ENCODE data around the gene FNDC10.

GRCh38 chr1:1598720-1599029, 1.3 kb downstream of the FNDC10 start:
- TF ChIP-seq MAX (CRISPR knock-in tag; IDR thresholded peaks at IDR 0.05), result no peak
- TF ChIP-seq, protein P1, sequence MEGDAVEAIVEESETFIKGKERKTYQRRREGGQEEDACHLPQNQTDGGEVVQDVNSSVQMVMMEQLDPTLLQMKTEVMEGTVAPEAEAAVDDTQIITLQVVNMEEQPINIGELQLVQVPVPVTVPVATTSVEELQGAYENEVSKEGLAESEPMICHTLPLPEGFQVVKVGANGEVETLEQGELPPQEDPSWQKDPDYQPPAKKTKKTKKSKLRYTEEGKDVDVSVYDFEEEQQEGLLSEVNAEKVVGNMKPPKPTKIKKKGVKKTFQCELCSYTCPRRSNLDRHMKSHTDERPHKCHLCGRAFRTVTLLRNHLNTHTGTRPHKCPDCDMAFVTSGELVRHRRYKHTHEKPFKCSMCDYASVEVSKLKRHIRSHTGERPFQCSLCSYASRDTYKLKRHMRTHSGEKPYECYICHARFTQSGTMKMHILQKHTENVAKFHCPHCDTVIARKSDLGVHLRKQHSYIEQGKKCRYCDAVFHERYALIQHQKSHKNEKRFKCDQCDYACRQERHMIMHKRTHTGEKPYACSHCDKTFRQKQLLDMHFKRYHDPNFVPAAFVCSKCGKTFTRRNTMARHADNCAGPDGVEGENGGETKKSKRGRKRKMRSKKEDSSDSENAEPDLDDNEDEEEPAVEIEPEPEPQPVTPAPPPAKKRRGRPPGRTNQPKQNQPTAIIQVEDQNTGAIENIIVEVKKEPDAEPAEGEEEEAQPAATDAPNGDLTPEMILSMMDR (IDR thresholded peaks at IDR 0.05), result no peak
- TF ChIP-seq TEAD4 (CRISPR knock-in tag; IDR thresholded peaks at IDR 0.05), result no peak
- TF ChIP-seq TCF7 (CRISPR knock-in tag; IDR thresholded peaks at IDR 0.05; ENCODE audit: low read depth), result no peak
- TF ChIP-seq, protein P2, sequence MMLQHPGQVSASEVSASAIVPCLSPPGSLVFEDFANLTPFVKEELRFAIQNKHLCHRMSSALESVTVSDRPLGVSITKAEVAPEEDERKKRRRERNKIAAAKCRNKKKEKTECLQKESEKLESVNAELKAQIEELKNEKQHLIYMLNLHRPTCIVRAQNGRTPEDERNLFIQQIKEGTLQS (CRISPR knock-in tag; conservative IDR thresholded peaks at IDR 0.05), result no peak
- TF ChIP-seq, protein P3, sequence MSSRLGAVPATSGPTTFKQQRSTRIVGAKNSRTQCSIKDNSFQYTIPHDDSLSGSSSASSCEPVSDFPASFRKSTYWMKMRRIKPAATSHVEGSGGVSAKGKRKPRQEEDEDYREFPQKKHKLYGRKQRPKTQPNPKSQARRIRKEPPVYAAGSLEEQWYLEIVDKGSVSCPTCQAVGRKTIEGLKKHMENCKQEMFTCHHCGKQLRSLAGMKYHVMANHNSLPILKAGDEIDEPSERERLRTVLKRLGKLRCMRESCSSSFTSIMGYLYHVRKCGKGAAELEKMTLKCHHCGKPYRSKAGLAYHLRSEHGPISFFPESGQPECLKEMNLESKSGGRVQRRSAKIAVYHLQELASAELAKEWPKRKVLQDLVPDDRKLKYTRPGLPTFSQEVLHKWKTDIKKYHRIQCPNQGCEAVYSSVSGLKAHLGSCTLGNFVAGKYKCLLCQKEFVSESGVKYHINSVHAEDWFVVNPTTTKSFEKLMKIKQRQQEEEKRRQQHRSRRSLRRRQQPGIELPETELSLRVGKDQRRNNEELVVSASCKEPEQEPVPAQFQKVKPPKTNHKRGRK (CRISPR knock-in tag; IDR thresholded peaks at IDR 0.05; ENCODE audit: borderline replicate concordance), result no peak
- no peak for TF ChIP-seq NR2C2 (CRISPR knock-in tag; IDR thresholded peaks at IDR 0.05)
- TF ChIP-seq, protein P4, sequence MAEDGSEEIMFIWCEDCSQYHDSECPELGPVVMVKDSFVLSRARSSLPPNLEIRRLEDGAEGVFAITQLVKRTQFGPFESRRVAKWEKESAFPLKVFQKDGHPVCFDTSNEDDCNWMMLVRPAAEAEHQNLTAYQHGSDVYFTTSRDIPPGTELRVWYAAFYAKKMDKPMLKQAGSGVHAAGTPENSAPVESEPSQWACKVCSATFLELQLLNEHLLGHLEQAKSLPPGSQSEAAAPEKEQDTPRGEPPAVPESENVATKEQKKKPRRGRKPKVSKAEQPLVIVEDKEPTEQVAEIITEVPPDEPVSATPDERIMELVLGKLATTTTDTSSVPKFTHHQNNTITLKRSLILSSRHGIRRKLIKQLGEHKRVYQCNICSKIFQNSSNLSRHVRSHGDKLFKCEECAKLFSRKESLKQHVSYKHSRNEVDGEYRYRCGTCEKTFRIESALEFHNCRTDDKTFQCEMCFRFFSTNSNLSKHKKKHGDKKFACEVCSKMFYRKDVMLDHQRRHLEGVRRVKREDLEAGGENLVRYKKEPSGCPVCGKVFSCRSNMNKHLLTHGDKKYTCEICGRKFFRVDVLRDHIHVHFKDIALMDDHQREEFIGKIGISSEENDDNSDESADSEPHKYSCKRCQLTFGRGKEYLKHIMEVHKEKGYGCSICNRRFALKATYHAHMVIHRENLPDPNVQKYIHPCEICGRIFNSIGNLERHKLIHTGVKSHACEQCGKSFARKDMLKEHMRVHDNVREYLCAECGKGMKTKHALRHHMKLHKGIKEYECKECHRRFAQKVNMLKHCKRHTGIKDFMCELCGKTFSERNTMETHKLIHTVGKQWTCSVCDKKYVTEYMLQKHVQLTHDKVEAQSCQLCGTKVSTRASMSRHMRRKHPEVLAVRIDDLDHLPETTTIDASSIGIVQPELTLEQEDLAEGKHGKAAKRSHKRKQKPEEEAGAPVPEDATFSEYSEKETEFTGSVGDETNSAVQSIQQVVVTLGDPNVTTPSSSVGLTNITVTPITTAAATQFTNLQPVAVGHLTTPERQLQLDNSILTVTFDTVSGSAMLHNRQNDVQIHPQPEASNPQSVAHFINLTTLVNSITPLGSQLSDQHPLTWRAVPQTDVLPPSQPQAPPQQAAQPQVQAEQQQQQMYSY (CRISPR knock-in tag; IDR thresholded peaks at IDR 0.05), result no peak
- no peak for TF ChIP-seq USF2 (CRISPR knock-in tag; IDR thresholded peaks at IDR 0.05)
- TF ChIP-seq MLX (CRISPR knock-in tag; IDR thresholded peaks at IDR 0.05), result no peak
- TF ChIP-seq NFYB (CRISPR knock-in tag; conservative IDR thresholded peaks at IDR 0.05; ENCODE audit: low read depth), result no peak

Measured in WTC11 (cell line).